PC-3 (cell line): ENCODE measurements around the gene MAPK8. TPM values are rescaled to one million over a fixed set of nuclear protein-coding genes. Genes with fewer than 3 reads are reported as not detected.

Source experiments
- ATAC-seq: fragments of 200-7000 bp; cut with Tn5 transposase; 2 replicates; pipeline ENCODE4 v1.9.1; 2020; ENCODE audit warnings: mild to moderate bottlenecking, moderate library complexity
- BruUV-seq: library from RNA; stranded (reverse); fragments of 400-500 nt; replicated peaks from 2 replicates; lab custom pipeline; 2021; lab: Mats Ljungman, UMichigan
- CTCF ChIA-PET: fragments of 300-600 bp; sonication (Branson Sonifier 250); formaldehyde crosslinking; loops from one replicate; lab custom pipeline; 2022; ENCODE audit warnings: antibody characterized with exemption; lab: Charles Lee
- POLR2A ChIA-PET: fragments of 300-600 bp; sonication (Branson Sonifier 250); formaldehyde crosslinking; loops from one replicate; lab custom pipeline; 2022; ENCODE audit warnings: antibody characterized with exemption; ENCODE audit not compliant: unreplicated experiment; lab: Charles Lee
- DNase-seq: peaks from one replicate; pipeline ENCODE4 v3.0.0-alpha.2; 2015
- H2AFZ ChIP-seq: fragments of 300-600 bp; sonication (generic); 2 replicates; pipeline ENCODE4 v1.6.0; 2016; ENCODE audit warnings: antibody characterized with exemption, low read length
- H3F3A ChIP-seq: fragments of 300-600 bp; sonication (generic); one replicate; pipeline ENCODE4 v1.6.0; 2017; ENCODE audit warnings: antibody characterized with exemption, low read length, control low read depth, mild to moderate bottlenecking; ENCODE audit not compliant: unreplicated experiment
- H3K27ac ChIP-seq: fragments of 300-600 bp; sonication (generic); 2 replicates; pipeline ENCODE4 v1.5.1; 2016; ENCODE audit warnings: mild to moderate bottlenecking, low read length
- H3K27me3 ChIP-seq: fragments of 300-600 bp; sonication (generic); 2 replicates; pipeline ENCODE4 v1.6.1; 2016; ENCODE audit warnings: low read length, mixed read lengths
- H3K36me3 ChIP-seq: fragments of 300-600 bp; sonication (generic); 2 replicates; pipeline ENCODE4 v1.6.1; 2016; ENCODE audit warnings: low read depth, mixed run types, low read length, mixed read lengths
- H3K4me1 ChIP-seq: fragments of 300-600 bp; sonication (generic); 2 replicates; pipeline ENCODE4 v1.5.1; 2016; ENCODE audit warnings: low read length; ENCODE audit not compliant: insufficient read depth
- H3K4me2 ChIP-seq: fragments of 300-600 bp; sonication (generic); 2 replicates; pipeline ENCODE4 v1.6.0; 2016; ENCODE audit warnings: low read length
- H3K4me3 ChIP-seq: fragments of 300-600 bp; sonication (generic); 2 replicates; pipeline ENCODE4 v1.5.1; 2016; ENCODE audit warnings: mild to moderate bottlenecking, low read length, mixed read lengths
- H3K79me2 ChIP-seq: fragments of 300-600 bp; sonication (generic); 2 replicates; pipeline ENCODE4 v1.6.1; 2017; ENCODE audit warnings: low read length, mixed read lengths
- H3K9ac ChIP-seq: fragments of 300-600 bp; sonication (generic); 2 replicates; pipeline ENCODE4 v1.6.0; 2016; ENCODE audit warnings: mild to moderate bottlenecking, low read length
- H3K9me2 ChIP-seq: fragments of 300-600 bp; sonication (generic); replicated peaks from 2 replicates; pipeline ENCODE4 v1.6.1; 2016; ENCODE audit warnings: mixed run types, low read length, mixed read lengths
- H3K9me3 ChIP-seq: fragments of 300-600 bp; sonication (generic); 2 replicates; pipeline ENCODE4 v1.6.1; 2016; ENCODE audit warnings: low read length, mixed read lengths
- H4K20me1 ChIP-seq: fragments of 300-600 bp; sonication (generic); 2 replicates; pipeline ENCODE4 v1.6.1; 2016; ENCODE audit warnings: low read length, mixed read lengths
- CTCF ChIP-seq: fragments of 300-600 bp; sonication (generic); conservative IDR thresholded peaks from 2 replicates; pipeline ENCODE4 v1.5.1; 2017; ENCODE audit warnings: antibody characterized with exemption, low read depth, mild to moderate bottlenecking, low read length
- EZH2 ChIP-seq: fragments of 300-600 bp; sonication (generic); IDR thresholded peaks from one replicate; pipeline ENCODE4 v1.6.1; 2017; ENCODE audit warnings: antibody characterized with exemption, mild to moderate bottlenecking, low read length; ENCODE audit not compliant: unreplicated experiment
- EZH2phosphoT487 ChIP-seq: fragments of 300-600 bp; sonication (generic); IDR thresholded peaks from 2 replicates; pipeline ENCODE4 v1.6.1; 2018; ENCODE audit warnings: mild to moderate bottlenecking, antibody characterized with exemption, low read length, borderline replicate concordance
- intact Hi-C: fragments of 100-400 bp; cut with micrococcal nuclease; formaldehyde crosslinking; loops from 2 replicates; pipeline ENCODE4 v1.9.0; 2023
- total RNA-seq: library from RNA; depleted of rRNA; stranded (reverse); fragments of >200 nt; gene quantifications from 2 replicates; pipeline ENCODE4 v1.2.3, GENCODE V29; 2014

Gene MAPK8
- total RNA-seq, 1 experiment from 2014 or later, result 26.6 TPM

DNA sequence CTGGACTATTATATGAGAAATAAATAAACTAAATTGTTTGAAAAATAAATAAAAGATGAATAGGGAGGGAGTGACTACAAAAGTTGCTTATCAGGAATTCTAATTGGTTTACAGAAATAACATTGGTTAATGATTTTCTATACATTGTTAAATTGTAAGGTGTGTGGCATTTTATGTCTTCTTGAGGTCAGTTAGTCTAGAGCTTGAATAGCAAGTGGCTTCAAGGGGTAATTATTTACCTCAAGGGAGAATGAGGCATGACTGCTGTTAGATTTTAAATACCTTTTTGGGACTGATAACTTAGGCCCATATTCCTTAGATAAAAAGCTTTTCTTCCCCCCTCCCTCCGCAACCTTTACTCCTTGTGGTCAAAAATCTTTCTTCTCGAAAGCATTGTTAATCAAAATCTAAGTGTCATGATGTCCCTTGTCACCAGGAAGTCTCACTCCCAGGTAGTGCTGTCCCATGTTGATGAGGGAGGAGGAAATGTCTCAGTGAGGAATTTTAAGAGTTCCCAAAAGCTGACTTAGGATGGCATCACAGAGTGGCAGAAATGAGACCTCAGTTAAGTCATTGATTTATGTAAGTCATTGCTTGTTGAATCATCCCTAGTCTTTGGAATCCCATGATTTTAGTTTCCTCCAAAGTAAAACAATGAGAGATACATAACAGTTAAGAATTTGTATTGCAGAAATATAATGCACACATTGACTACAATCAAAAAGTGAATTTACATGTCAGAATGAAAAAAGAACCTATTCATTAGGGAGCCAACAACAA is 71.5 kb downstream of the MAPK8 start:
- ChIA-PET CTCF (no interaction called here), POLR2A (no interaction called here)
- no peaks in the 10 kb centered on the region for H3F3A ChIP-seq
- H3K9ac ChIP-seq, result no peak overlapping the region
- H3K9me3 ChIP-seq, result no peaks in the 10 kb centered on the region
- no peaks in the 10 kb centered on the region for H3K4me1 ChIP-seq
- TF ChIP-seq EZH2phosphoT487 (no peak), EZH2 (no peak), CTCF (no peak)
- ATAC-seq (peak; percentile 22; the same call in 1 of the 2 replicates), DNase-seq (peak; percentile 29)
- no peaks in the 10 kb centered on the region for H4K20me1 ChIP-seq
- H2AFZ ChIP-seq, result no peak overlapping the region
- no peaks in the 10 kb centered on the region for H3K36me3 ChIP-seq
- no TSS peak for BruUV-seq
- H3K79me2 ChIP-seq, result no peaks in the 10 kb centered on the region
- H3K27ac ChIP-seq, result no peak overlapping the region
- no peaks in the 10 kb centered on the region for H3K27me3 ChIP-seq
- no peak overlapping the region for H3K4me2 ChIP-seq
- intact Hi-C loops, result no loop called here
- no peaks in the 10 kb centered on the region for H3K9me2 ChIP-seq
- H3K4me3 ChIP-seq, result no peak overlapping the region

DNA sequence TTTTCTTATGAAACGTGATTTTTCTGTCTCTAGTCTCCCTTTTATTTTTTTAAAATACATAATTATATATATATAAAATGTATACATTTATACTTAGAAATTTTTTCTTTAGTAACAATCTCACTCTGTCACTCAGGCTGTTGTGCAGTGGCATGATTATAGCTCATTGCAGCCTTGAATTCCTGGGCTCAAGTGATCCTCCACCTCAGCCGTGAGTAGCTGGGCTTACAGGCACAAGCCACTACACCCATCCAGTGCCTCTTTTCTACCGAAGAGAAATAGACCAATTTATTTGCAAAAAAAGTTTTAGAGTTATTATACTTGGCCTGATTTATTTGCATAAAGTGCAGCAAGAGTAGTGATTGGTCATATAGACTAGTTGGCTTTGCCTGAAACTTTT is 72.2 kb downstream of the MAPK8 start:
- Histone ChIP-seq H3K79me2 (no peaks in the 10 kb centered on the region), H2AFZ (no peak overlapping the region), H3F3A (no peaks in the 10 kb centered on the region), H3K27me3 (no peaks in the 10 kb centered on the region), H3K4me1 (no peaks in the 10 kb centered on the region), H3K4me3 (no peak overlapping the region), H3K9me2 (no peaks in the 10 kb centered on the region), H3K36me3 (no peaks in the 10 kb centered on the region), H3K4me2 (no peak overlapping the region), H3K9ac (no peak overlapping the region), H3K27ac (no peak overlapping the region), H4K20me1 (no peaks in the 10 kb centered on the region), H3K9me3 (no peaks in the 10 kb centered on the region)
- no peak for DNase-seq
- intact Hi-C loops, result no loop called here
- ChIA-PET CTCF (no interaction called here), POLR2A (no interaction called here)
- TF ChIP-seq CTCF (no peak), EZH2phosphoT487 (no peak), EZH2 (no peak)
- BruUV-seq, result no TSS peak
- no peak for ATAC-seq

DNA sequence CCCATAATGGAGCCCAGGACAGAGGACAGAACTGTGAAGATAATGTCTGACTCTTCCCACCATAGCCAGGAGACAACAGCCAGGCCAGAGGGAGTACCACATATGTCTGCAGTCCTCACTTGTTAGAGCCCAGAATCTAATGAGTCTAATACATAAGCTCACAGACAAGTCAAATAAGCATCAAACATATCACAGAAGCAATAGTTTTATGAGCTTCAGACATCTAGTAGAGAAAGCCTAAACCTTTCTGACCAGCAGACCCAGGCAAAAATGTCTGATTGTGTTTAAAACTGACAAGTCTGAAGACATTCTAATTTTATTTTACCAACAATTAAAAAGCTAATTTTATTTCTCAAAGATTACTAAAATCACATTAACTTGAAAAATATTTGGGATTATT is 75.5 kb downstream of the MAPK8 start:
- BruUV-seq, result no TSS peak
- no peak for DNase-seq
- no peak for ATAC-seq
- Histone ChIP-seq H3K9ac (no peak overlapping the region), H2AFZ (no peak overlapping the region), H3K4me3 (no peak overlapping the region), H3K79me2 (no peaks in the 10 kb centered on the region), H3K36me3 (no peaks in the 10 kb centered on the region), H3F3A (no peaks in the 10 kb centered on the region), H3K4me1 (no peaks in the 10 kb centered on the region), H3K9me3 (no peaks in the 10 kb centered on the region), H3K27me3 (no peaks in the 10 kb centered on the region), H3K4me2 (no peak overlapping the region), H3K27ac (no peak overlapping the region), H3K9me2 (no peaks in the 10 kb centered on the region), H4K20me1 (no peaks in the 10 kb centered on the region)
- no peak for TF ChIP-seq EZH2phosphoT487
- TF ChIP-seq EZH2, result no peak
- TF ChIP-seq CTCF, result no peak
- ChIA-PET POLR2A (no interaction called here), CTCF (no interaction called here)
- intact Hi-C loops, result loop anchor here (2.0 kb wide), 1 partner anchor 17 kb away; no protein-coding TSS in a partner anchor
